HG03342 (cell line): ENCODE measurements around the gene FN3K.
"Not testable (repeated sequence)": the region's sequence is repeated elsewhere in the genome, so short reads cannot be mapped to it uniquely, and the experiment has no call there.

Source experiments
- ATAC-seq: cut with Tn5 transposase; IDR thresholded peaks from one replicate; pipeline ENCODE4 v1.9.1; 2021; ENCODE audit warnings: mild to moderate bottlenecking, moderate library complexity; ENCODE audit not compliant: unreplicated experiment

Gene FN3K

GRCh38 chr17:82772026-82772425 lies 36.6 kb downstream of the FN3K start:
- no peak for ATAC-seq

GRCh38 chr17:82774456-82774855 lies 39.0 kb downstream of the FN3K start:
- not testable (repeated sequence) for ATAC-seq

- ATAC-seq = no peak
These were observed 39.8 kb downstream of the FN3K start for GRCh38 chr17:82775001-82775823.

GRCh38 chr17:82776454-82776853 lies 41.0 kb downstream of the FN3K start:
- no peak for ATAC-seq

GRCh38 chr17:82777778-82778375 lies 42.5 kb downstream of the FN3K start:
- not testable (repeated sequence) for ATAC-seq

GRCh38 chr17:82779541-82779940 lies 44.1 kb downstream of the FN3K start:
- ATAC-seq = no peak

GRCh38 chr17:82780195-82780594 lies 44.8 kb downstream of the FN3K start:
- ATAC-seq = no peak

GRCh38 chr17:82780971-82781893 lies 45.8 kb downstream of the FN3K start:
- ATAC-seq = no peak

- ATAC-seq = no peak
These were observed 46.5 kb downstream of the FN3K start for GRCh38 chr17:82781894-82782274.

- no peak for ATAC-seq
These were observed 47.3 kb downstream of the FN3K start for GRCh38 chr17:82782657-82783207.

GRCh38 chr17:82783498-82783897 lies 48.1 kb downstream of the FN3K start:
- no peak for ATAC-seq

- not testable (repeated sequence) for ATAC-seq
These were observed 50.2 kb downstream of the FN3K start for GRCh38 chr17:82785581-82785980.

- ATAC-seq = no peak
These were observed 51.0 kb downstream of the FN3K start for GRCh38 chr17:82786427-82786826.

- ATAC-seq = no peak
These were observed 51.9 kb downstream of the FN3K start for GRCh38 chr17:82787081-82787848.

- no peak for ATAC-seq
These were observed 53.0 kb downstream of the FN3K start for GRCh38 chr17:82788206-82789001.

GRCh38 chr17:82789051-82789592 lies 53.7 kb downstream of the FN3K start:
- ATAC-seq = no peak

- ATAC-seq = no peak
These were observed 54.4 kb downstream of the FN3K start for GRCh38 chr17:82789806-82790205.

GRCh38 chr17:82790391-82790790 lies 55.0 kb downstream of the FN3K start:
- ATAC-seq = no peak

- ATAC-seq = no peak
These were observed 56.1 kb downstream of the FN3K start for GRCh38 chr17:82791532-82791931.
